Activated naive CD4-positive, alpha-beta T cell treated with anti-CD3 and anti-CD28 coated beads, Interleukin-2, amount 50 U/mL, for 16 hours (primary cell): ENCODE results near the gene AKR1C2.
"Not testable (repeated sequence)": the region's sequence is repeated elsewhere in the genome, so short reads cannot be mapped to it uniquely, and the experiment has no call there.

Experiments
- DNase-seq: peaks from one replicate; pipeline ENCODE4 v3.0.0-alpha.2; 2020

Gene AKR1C2

DNA sequence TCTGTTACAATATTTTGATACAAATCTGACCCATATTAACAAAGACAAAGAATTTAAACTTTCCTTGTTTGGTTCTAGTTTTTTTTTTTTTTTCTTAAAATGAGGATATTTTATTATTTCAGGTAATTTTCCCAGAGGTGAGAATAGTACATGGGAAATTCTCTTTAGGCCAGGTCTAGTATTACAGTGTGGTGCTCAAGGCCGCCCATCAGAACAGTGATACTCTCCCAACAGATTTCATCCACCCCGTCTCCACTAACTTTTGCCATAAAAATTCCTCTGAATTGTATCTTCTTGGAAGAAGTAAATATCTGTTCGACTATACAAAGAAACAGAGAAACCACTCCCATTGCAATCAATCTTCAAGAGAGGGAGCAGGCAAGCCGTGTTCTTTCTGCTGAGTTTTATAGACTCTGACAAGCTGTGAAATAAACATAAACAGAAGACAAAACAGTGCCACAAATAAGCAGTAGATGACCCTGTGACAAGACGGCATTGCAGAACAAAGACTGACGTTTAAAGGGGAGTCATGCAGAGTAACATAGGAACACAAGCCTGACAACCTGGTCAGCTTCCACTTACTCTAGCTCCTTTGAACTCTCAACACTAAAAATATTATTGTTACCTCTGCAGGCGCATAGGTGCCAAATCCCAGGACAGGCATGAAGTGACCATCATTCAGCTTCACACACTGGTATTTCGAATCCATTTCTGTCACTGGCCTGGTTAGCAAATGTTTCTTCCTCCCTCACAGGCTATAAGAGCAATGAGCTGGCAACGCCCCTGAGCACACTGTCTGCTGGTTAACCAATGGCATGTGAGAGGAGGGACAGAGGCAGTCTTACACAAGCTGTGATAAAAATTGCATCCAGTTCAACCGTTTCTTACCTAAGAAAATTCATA, at the start of gene AKR1C2:
AKR1C2 (minus strand) TSS at position 731 of the 903 bp plus-strand sequence; CDS start at position 709, 22 bp downstream.
- not testable (repeated sequence) for DNase-seq

- not testable (repeated sequence) for DNase-seq
These were observed 49.4 kb upstream of the AKR1C2 start for GRCh38 chr10:5052951-5053500.

DNA sequence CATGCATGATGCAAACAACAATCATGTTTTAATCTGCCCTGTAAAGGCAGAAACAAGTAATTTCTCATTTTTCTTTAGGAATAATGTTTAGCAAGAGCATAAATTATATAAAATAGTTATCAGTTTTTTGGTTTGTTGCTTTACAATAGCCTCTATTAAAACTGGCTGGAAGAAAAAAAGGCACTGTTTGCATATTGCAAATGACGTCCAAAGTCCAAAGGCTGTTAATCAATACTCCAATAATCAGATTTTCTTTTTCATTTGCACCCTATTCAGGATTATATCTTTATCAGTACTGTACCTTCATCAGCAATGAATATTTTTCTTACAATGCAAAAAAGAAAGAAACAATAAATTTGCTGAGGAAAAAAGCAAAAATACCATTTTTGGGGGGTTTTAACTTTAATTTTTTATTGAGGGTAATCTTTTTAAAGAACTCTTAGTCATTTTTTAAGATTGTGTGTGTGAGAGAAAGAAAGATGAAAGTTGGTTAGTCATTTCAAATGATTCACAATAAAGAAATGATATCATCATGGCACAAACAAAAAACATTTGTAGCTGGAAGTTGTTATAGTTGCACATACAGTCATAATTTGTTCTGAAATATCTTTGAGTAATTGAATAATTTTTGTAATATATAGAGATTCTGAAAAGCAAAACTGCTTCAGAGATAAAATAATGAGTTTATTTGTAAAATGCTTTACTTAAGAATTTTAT, 44.4 kb upstream of the AKR1C2 start:
- DNase-seq = no peak

DNA sequence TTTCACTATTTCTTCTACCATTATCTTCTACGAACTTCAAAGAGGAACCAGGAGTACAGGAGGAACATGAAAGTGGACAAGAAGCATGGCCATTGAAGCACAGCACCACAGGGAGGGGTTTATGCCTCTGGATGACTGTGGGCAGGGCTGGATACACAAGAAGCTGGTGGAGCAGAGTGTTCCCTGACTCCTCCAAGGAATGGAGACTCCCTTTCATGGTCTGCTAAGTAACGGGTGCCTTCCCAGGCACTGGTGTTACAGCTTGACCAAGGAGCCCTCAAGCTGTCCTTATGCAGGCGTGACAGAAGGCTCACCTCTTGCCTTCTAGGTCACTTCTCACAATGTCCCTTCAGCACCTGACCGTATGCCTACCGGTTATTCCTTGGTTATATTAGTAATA, 43.4 kb upstream of the AKR1C2 start:
- not testable (repeated sequence) for DNase-seq

DNA sequence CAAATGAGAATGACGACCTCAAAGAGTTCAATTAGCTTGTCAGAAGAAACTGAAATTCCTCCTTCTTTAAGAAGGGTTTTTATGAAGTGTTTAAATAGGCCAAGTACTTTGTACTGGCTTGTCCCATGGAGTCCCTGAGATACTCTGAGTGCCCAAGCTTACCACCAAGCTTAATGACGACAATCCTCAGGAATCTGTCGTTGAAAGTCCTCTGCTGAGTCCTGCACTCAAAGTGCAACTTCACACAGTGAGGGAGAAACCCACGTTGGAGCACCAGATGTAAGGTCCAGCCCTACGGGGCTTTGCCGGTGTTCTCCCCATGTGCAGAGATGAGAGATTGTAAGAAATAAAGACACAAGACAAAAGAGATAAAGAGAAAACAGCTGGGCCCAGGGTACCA, 42.8 kb upstream of the AKR1C2 start:
- DNase-seq = no peak

- DNase-seq = no peak
These were observed 41.4 kb upstream of the AKR1C2 start for GRCh38 chr10:5045095-5045494.

- no peak for DNase-seq
These were observed 40.1 kb upstream of the AKR1C2 start for GRCh38 chr10:5043716-5044115.

DNA sequence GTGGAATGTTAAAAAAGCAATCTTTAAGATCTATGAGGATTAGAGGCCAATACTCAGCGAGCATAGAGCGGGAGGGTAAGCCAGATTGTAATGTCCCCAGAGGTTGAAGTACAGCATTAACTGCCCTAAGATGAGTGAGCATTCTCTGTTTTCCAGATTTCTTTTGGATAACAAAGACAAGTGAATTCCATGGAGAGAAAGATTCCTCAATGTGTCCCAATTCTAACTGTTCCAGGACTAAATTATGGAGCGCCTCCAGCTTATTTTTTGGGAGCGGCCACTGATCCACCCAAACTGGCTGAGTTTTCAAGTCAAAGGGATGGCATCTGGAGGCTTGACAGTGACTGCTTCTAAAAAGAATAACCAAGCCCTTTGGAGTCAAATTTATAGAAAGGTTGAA, 39.3 kb upstream of the AKR1C2 start:
- no peak for DNase-seq

DNA sequence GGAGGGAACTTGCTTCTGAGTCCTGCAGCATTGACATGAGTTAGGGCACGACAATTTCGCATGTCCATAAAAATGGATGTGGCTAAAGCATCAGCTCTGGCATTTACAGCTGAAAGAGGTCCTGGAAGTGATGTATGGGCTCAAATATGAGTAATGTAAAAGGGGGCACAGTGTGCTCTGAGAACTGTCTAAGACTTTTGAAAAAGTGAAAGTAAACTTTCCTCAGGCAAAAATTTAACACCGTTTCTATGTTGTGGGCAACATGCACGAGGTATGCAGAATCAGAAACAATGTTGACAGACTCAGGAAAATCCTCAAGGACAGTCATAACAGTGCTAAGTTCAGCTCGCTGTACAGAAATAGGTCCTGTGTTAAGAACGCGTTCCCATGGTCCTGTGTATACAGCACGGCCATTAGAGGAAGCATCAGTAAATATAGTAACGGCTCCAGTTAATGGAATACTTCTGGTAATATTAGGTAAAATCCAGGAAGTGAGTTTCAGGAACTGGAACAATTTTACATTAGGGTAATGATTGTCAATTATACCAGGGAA, 37.9 kb upstream of the AKR1C2 start:
- DNase-seq = no peak

DNA sequence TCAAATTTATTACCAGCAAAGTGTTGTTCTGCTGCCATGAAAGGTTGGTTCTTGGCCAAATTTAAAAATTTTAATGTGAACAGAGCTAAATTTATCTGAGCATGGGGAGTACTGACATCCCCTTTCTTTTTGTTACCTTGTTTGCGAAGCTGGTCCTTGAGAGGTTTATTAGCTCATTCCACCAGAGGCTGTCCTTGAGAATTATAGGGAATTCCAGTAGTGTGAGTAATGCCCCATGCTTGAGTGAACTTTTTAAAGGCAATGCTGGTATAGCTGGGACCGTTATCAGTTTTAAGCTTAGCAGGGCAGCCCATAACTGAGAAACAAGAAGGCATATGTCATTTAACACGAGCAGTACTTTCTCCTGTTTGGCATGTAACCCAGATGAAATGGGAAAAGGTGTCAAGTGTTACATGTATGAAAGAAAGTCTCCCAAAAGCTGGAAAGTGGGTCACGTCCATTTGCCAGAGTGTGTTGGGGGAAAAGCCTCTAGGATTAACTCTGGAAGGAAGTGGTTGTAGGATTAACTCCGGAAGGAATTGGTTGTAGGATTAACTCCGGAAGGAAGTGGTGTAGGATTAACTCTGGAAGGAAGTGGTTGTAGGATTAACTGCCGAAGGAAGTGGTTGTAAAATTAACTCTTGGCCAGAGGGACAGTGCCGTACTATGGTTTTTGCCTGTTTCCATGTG, 37.3 kb upstream of the AKR1C2 start:
- no peak for DNase-seq

GRCh38 chr10:5040010-5040673, 36.5 kb upstream of the AKR1C2 start:
- DNase-seq = no peak

DNA sequence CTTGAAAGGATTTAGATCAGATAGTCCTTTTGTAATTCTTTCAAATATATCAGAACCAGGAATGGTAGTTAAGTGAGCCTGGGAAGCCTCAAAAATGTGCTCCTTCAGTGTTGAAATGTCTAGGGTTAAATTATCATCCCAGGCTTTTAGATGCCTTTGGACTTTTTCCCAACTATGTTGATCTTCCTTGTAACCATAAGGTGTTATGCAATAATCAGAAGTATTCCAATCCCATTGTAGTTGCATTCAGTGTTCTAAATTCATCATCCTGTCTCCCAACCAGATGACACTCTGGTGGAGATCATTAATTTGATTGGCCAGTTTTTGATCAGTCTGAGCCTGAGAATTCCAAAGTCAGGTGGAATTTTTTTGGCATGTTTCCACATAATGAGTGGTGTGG, 35.1 kb upstream of the AKR1C2 start:
- no peak for DNase-seq

GRCh38 chr10:5038101-5038500, 34.4 kb upstream of the AKR1C2 start:
- DNase-seq = no peak

GRCh38 chr10:5036511-5036910, 32.9 kb upstream of the AKR1C2 start:
- DNase-seq = no peak

GRCh38 chr10:5035356-5035755, 31.7 kb upstream of the AKR1C2 start:
- DNase-seq = no peak

DNA sequence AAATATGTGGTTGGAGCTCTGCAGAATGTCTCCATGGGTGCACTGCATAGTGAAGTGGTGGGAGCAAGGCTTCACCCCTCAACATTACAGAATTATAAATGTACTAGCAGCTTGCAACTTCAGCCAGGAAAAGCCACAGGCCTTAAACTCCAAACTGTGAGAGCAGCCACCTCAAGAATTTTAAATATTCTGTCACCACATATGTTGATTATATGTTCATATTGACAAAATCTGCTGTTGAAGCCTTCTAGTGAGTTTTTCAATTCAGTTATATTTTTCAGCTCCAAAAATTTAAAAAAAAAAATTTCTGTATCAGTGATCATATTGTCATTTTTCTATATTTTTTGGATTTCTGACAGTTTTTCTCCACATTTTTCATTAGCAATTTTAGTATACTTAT, 30.9 kb upstream of the AKR1C2 start:
- no peak for DNase-seq

DNA sequence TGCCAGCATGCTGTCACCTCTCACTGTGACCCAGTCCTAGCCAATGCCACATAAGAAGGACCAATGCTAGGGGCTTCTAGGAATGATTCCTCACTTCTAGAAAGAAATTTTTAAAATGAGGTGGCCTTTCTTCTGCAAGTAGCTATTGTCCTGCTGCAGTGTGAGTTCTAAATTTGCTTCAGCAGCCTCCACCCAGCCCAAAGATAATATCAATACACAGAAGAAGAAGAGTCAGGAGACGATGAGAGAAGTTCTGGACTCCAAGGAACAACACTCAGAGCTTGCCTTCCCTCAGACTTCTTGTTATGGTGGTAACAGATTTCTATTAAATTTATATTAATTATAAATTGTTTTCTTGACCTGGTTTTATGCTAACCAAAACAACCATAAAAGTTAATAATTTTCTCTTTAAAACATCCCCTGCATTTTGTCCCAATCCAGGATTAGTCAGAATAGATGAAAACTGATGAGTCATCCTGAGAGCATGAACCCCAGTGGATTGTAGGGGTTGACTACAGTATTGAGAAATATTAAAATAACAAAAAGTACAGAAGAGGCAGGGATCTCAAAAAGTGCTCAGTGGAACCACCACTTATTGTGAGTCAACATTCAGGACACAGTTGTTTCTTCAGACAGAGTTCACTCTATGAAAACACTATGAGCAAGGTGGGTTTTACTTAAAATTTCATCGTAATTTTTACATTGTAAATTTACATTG, 29.6 kb upstream of the AKR1C2 start:
- no peak for DNase-seq

GRCh38 chr10:5032444-5032843, 28.8 kb upstream of the AKR1C2 start:
- not testable (repeated sequence) for DNase-seq

GRCh38 chr10:5031588-5031987, 27.9 kb upstream of the AKR1C2 start:
- not testable (repeated sequence) for DNase-seq

GRCh38 chr10:5030989-5031388, 27.3 kb upstream of the AKR1C2 start:
- no peak for DNase-seq

GRCh38 chr10:5025461-5025881, 21.8 kb upstream of the AKR1C2 start:
- DNase-seq = not testable (repeated sequence)
